Caco-2 (cell line): Measurements from ENCODE around the gene FCRL2. TPM values are rescaled to one million over a fixed set of nuclear protein-coding genes. Genes with fewer than 3 reads are reported as not detected.

ENCODE experiments used
- Bru-seq: library from RNA; stranded (reverse); fragments of 400-500 nt; gene quantifications from one replicate; lab custom pipeline; 2021; lab: Mats Ljungman, UMichigan
- BruChase-seq, 2 experiments: library from RNA; stranded (reverse); fragments of 400-500 nt; gene quantifications; one replicate each; lab custom pipeline; 2021; lab: Mats Ljungman, UMichigan
- BruUV-seq: library from RNA; stranded (reverse); fragments of 400-500 nt; replicated peaks from 2 replicates; lab custom pipeline; 2021; lab: Mats Ljungman, UMichigan
- CTCF ChIA-PET: fragments of 300-600 bp; sonication (Branson Sonifier 250); formaldehyde crosslinking; loops from one replicate; lab custom pipeline; 2022; ENCODE audit warnings: antibody characterized with exemption; lab: Charles Lee
- POLR2A ChIA-PET: fragments of 300-600 bp; sonication (Branson Sonifier 250); formaldehyde crosslinking; loops from one replicate; lab custom pipeline; 2022; ENCODE audit warnings: antibody characterized with exemption; lab: Charles Lee
- DNase-seq, 2 experiments: peaks; one replicate each; pipeline versions ENCODE4 v3.0.0 to v3.0.0-alpha.2; 2020 to 2022
- H3K27me3 ChIP-seq: replicated peaks from 2 replicates; pipeline ENCODE4 v1.6.0; 2011; ENCODE audit warnings: low read length; ENCODE audit not compliant: control insufficient read depth, insufficient read depth
- H3K36me3 ChIP-seq: 2 replicates; pipeline ENCODE4 v1.5.1; 2011; ENCODE audit warnings: low read length; ENCODE audit not compliant: control insufficient read depth, insufficient read depth
- H3K4me1 ChIP-seq: fragments of 250-450 bp; sonication (Bioruptor Pico); 2 replicates; pipeline ENCODE4 v1.5.1; 2020; ENCODE audit warnings: mild to moderate bottlenecking
- H3K4me3 ChIP-seq: 2 replicates; pipeline ENCODE4 v1.5.1; 2011; ENCODE audit warnings: low read depth, mild to moderate bottlenecking, control low read depth, low read length
- H3K9me3 ChIP-seq: fragments of 250-450 bp; sonication (Bioruptor Pico); 2 replicates; pipeline ENCODE4 v1.5.1; 2020; ENCODE audit warnings: mild to moderate bottlenecking, moderate library complexity
- H3K27ac Mint-ChIP-seq: one replicate; pipeline ENCODE4 v1.8.0; 2022; ENCODE audit warnings: mixed read lengths; ENCODE audit not compliant: unreplicated experiment
- H3K27me3 Mint-ChIP-seq: one replicate; pipeline ENCODE4 v1.8.0; 2022; ENCODE audit warnings: mixed read lengths; ENCODE audit not compliant: insufficient read depth, unreplicated experiment
- H3K36me3 Mint-ChIP-seq: one replicate; pipeline ENCODE4 v1.8.0; 2022; ENCODE audit warnings: mild to moderate bottlenecking, mixed read lengths; ENCODE audit not compliant: insufficient read depth, unreplicated experiment
- H3K4me1 Mint-ChIP-seq: one replicate; pipeline ENCODE4 v1.8.0; 2022; ENCODE audit warnings: low read depth, mixed read lengths; ENCODE audit not compliant: unreplicated experiment
- H3K4me3 Mint-ChIP-seq: one replicate; pipeline ENCODE4 v1.8.0; 2022; ENCODE audit warnings: mild to moderate bottlenecking, moderate library complexity, mixed read lengths; ENCODE audit not compliant: unreplicated experiment
- H3K9me3 Mint-ChIP-seq: one replicate; pipeline ENCODE4 v1.8.0; 2022; ENCODE audit warnings: mixed read lengths; ENCODE audit not compliant: unreplicated experiment
- CTCF ChIP-seq, 2 experiments: fragments of 200-600 bp in 1 of 2; IDR thresholded peaks; 1 replicate in 1 of 2; 2 replicates in 1 of 2; pipeline versions ENCODE4 v1.5.1 to v1.8.0; 2011 to 2022; ENCODE audit warnings: antibody characterized with exemption in 1 of 2, control low read depth in 1 of 2, inconsistent platforms in 1 of 2, low read depth in 1 of 2, low read length in 1 of 2, mild to moderate bottlenecking in 1 of 2, moderate library complexity in 1 of 2; ENCODE audit not compliant: insufficient read depth in 1 of 2, severe bottlenecking in 1 of 2, unreplicated experiment in 1 of 2
- intact Hi-C: fragments of 100-400 bp; cut with micrococcal nuclease; formaldehyde crosslinking; loops from one replicate; pipeline ENCODE4 v1.10.0; 2022; ENCODE audit not compliant: unreplicated experiment
- long read RNA-seq: library from polyadenylated mRNA; stranded (forward); transcript quantifications from one replicate; pipeline ENCODE4 v2.0.0, GENCODE V29; 2022
- total RNA-seq: library from RNA; stranded (reverse); gene quantifications from 2 replicates; pipeline ENCODE4 v1.2.3, GENCODE V29; 2022

FCRL2 gene
- total RNA-seq: not detected in 2 replicates
- not detected for Bru-seq, nascent RNA
- BruChase-seq, experiment 1, labeled RNA remaining after a 2-hour chase: not detected
- not detected for BruChase-seq, experiment 2, labeled RNA remaining after a 6-hour chase
- long read RNA-seq: 0 reads

DNA sequence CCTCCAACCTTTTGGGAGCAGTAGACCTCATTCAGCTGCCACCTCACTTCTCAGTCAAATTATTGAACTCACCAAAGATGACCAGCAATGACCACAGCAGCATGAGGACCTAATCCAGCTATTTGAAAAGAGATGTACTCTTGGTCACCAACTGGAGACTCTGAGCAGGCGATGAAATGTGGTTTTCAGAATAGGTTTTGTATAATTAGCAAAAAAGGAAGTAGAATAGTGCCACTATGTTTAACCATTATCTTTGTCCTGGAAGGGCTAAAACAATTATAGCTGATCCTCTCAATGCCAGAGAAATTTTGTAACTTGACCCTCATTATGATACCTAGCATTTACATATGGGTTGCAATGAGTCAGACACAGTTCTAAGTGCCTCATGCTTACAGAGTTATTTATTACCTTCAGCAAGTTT lies at the start of gene FCRL2:
TSS of gene FCRL2 (minus strand) at position 162 of the 421 bp plus-strand sequence. CDS start at position 103, 59 bp downstream.
- no peaks in the 10 kb centered on the region for H3K4me1 Mint-ChIP-seq
- intact Hi-C loops: no loop called here
- Histone ChIP-seq H3K4me3 (no peak within 1 kb of the TSS), H3K9me3 (no peaks in the 10 kb centered on the region), H3K4me1 (no peaks in the 10 kb centered on the region), H3K36me3 (no peaks in the 10 kb centered on the region), H3K27me3 (no peaks in the 10 kb centered on the region)
- no peak within 1 kb of the TSS for H3K4me3 Mint-ChIP-seq
- DNase-seq: no peak
- ChIA-PET CTCF (no interaction called here), POLR2A (no interaction called here)
- H3K27me3 Mint-ChIP-seq: peaks cover 11% of the 10 kb centered on the region
- H3K36me3 Mint-ChIP-seq: no peaks in the 10 kb centered on the region
- no peak within 1 kb of the TSS for H3K27ac Mint-ChIP-seq
- no peak for TF ChIP-seq CTCF (IDR thresholded peaks at IDR 0.05; ENCODE audit: insufficient read depth in 1 of 2, low read depth in 1 of 2, low read length in 1 of 2, severe bottlenecking in 1 of 2, unreplicated experiment in 1 of 2)
- no peaks in the 10 kb centered on the region for H3K9me3 Mint-ChIP-seq
- BruUV-seq: no TSS peak

DNA sequence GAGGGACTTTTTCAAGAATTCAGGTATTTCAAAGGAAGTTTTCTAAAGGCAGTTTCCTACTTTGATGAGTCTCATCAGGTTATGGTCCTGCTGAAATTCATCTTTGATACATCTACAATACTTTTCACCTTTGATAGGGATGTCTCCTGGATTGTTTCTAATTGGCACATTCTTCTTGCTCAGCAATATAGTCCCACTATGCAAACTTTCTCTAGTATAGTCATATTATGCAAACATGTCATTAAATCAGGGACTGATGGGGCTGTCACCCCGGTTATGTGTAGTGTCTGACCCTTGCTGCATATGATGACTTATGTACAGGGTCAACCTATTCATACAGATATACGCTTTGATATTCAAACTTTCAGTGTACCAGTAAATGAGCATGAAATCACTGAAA lies 43.4 kb upstream of the FCRL2 start:
- Mint-ChIP-seq H3K36me3 (no peaks in the 10 kb centered on the region), H3K27ac (no peak overlapping the region), H3K9me3 (no peaks in the 10 kb centered on the region), H3K4me1 (no peaks in the 10 kb centered on the region), H3K4me3 (no peak overlapping the region), H3K27me3 (peaks cover 8% of the 10 kb centered on the region)
- H3K27me3 ChIP-seq: no peaks in the 10 kb centered on the region
- no peaks in the 10 kb centered on the region for H3K36me3 ChIP-seq
- BruUV-seq: no TSS peak
- H3K9me3 ChIP-seq: no peaks in the 10 kb centered on the region
- intact Hi-C loops: no loop called here
- no peak for DNase-seq
- POLR2A ChIA-PET: no interaction called here
- H3K4me1 ChIP-seq: no peaks in the 10 kb centered on the region
- H3K4me3 ChIP-seq: no peak overlapping the region
- TF ChIP-seq CTCF (IDR thresholded peaks at IDR 0.05; ENCODE audit: insufficient read depth in 1 of 2, low read depth in 1 of 2, low read length in 1 of 2, severe bottlenecking in 1 of 2, unreplicated experiment in 1 of 2): no peak
- CTCF ChIA-PET: no interaction called here

DNA sequence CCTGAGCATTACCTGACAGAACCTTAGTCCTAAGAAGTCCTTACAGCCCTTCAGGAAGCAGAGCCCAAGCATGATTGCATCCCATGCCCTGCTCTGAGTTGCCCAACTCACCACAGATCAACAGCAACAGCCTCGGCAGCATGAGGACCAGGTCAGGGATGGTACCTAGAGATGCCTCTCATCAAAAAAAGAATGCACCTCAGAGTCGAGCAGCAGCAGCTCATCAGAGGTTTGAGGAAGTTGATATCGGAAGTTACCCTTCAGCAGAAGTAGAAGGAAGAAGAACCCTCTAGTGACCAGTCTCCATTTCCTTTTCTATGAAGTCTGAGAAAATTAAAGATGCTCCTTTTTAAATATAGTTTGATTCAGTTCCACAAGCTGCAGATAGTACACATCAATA lies 43.0 kb upstream of the FCRL2 start, which contains the start of gene FCRL1:
TSS of gene FCRL1 (minus strand) at position 225 of the 400 bp plus-strand sequence. CDS start at position 142, 83 bp downstream.
- Histone ChIP-seq H3K4me3 (no peak within 1 kb of the TSS), H3K9me3 (no peaks in the 10 kb centered on the region), H3K27me3 (no peaks in the 10 kb centered on the region), H3K4me1 (no peaks in the 10 kb centered on the region), H3K36me3 (no peaks in the 10 kb centered on the region)
- intact Hi-C loops: no loop called here
- H3K4me3 Mint-ChIP-seq: no peak within 1 kb of the TSS
- POLR2A ChIA-PET: no interaction called here
- DNase-seq: no peak
- peaks cover 9% of the 10 kb centered on the region for H3K27me3 Mint-ChIP-seq
- H3K4me1 Mint-ChIP-seq: no peaks in the 10 kb centered on the region
- CTCF ChIA-PET: interaction anchor here (0.5 kb wide), 1 partner anchor 1885 kb away, joined by 4 read pairs; no protein-coding TSS in a partner anchor
- no peak within 1 kb of the TSS for H3K27ac Mint-ChIP-seq
- TF ChIP-seq CTCF (IDR thresholded peaks at IDR 0.05; ENCODE audit: insufficient read depth in 1 of 2, low read depth in 1 of 2, low read length in 1 of 2, severe bottlenecking in 1 of 2, unreplicated experiment in 1 of 2): no peak
- BruUV-seq: no TSS peak
- H3K36me3 Mint-ChIP-seq: no peaks in the 10 kb centered on the region
- no peaks in the 10 kb centered on the region for H3K9me3 Mint-ChIP-seq
